NOMO-1 treated with dmso at 0.1 percent for 144 hours (cell line): Measurements from ENCODE around the gene GABRB1.

Experiments used
- DNase-seq: peaks from one replicate; lab custom pipeline; 2025; ENCODE audit not compliant: unreplicated experiment; lab: John Stamatoyannopoulos, UW

Gene GABRB1

GRCh38 chr4:47031011-47031678, at the start of gene GABRB1:
Gene GABRB1 (plus strand): TSS chr4:47031567.
- no peak for DNase-seq

DNA sequence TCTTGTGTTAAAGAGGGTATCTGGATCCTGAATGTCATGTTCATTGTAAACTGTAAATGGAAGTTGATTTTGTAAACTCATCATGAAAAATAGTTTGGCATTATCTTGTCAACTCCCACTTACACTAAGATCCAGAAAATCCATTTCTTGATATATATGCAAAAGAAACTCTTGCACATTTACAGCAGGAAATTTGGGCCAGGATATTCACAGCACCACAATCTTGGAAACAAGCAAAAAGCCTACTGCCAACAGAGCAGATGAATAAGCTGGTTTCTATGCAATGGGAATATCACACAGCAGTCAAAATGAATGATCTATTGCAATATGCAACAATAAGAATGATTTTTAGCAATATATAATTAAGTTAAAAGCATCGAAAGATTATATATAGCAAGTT, 46.6 kb upstream of the GABRB1 start:
- DNase-seq = no peak

DNA sequence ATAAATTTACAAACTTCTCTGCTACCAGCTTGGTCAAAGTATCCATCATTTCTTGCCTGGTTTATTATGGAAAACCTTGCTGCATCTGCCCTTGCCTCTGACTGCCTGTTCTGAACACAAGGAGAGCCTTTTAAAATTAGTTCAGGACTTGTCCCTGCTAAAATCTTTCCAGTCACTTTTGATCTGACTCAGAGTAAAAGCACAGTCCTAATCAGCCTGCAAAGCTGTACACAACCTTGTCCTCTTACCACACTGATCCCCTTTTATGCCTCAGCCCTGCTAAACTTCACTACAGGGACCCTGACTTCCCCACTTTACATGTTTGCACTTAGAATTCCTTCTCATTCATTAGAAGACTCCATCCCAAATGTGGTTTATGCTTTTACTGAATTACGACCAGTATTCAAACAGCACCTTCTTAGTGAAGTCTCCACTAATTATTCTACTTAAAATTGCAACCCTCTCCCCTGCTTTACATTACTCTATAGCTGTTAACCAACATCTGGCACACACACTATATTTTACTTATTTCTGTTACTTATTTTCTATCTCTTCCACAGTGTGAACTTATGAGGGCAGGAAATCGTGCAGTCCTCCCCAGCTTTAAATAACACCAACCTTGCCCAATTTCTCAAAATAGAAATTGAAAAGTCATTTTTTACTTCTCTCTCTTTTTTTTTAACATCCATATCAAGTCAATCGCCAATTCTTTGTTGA, 44.3 kb upstream of the GABRB1 start:
- no peak for DNase-seq

- DNase-seq = no peak
Observed at GRCh38 chr4:46992338-46992737, 39.0 kb upstream of the GABRB1 start.

GRCh38 chr4:46993075-46994006, 38.0 kb upstream of the GABRB1 start, which contains the start of gene GABRA4:
Gene GABRA4 (minus strand): TSS chr4:46993581. CDS start chr4:46993424, 157 bp downstream.
- no peak for DNase-seq

DNA sequence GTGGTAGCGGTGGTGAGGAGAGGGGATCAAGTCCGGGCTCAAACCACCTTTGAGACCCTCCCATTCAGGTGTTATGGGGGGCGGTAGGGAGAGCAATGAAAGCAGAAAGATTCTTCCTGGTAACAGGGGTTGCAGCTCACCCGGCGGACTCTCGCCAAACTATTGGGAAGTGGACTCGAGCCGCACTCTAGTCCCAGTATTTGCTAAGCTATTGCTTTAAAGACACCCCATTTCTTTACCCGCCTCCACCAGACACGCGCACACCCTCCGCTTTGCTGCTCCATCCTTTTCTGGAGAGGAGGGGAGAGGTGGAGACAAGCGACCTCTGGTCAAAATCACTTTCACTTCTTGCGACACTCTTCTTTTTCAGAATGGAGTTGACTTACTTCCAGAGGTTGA, 37.4 kb upstream of the GABRB1 start:
- no peak for DNase-seq

DNA sequence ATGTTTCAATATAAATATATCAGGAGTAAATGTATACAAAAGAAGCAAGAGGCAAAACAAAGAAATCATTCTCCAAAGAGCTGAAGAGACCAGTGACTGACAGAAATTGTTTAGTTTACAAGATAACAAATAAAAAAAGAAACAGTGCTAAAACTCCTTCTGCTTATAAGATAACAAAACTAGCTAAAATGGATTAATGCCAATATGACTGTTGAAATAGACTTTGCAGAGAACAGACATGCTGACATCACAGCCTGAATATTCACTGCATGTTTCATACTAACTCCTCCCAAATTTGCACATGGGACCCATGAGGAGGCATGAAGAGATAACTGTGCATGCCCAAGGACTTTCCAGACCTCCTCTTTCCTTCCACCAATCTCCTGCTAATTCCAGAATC, 31.8 kb upstream of the GABRB1 start:
- no peak for DNase-seq

- DNase-seq = no peak
Observed at GRCh38 chr4:47000406-47000805, 31.0 kb upstream of the GABRB1 start.

DNA sequence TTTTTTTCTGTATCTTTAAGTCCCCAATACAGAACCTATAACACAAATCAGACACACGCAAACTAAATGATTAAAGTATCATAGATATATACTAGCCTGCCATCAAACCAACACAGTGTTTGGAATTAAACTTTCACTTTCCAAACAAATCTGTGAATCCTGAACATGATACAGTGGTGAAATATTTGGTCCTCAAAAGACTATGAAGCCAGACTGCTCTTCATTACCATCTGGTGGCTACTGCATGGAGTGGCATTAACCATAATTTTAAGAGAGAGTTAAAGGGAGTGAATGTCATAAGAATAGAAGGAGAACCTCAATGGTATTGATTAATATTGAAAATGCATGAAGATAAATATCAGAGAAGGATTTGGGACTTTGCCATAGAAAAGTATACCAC, 28.8 kb upstream of the GABRB1 start:
- DNase-seq = no peak

- no peak for DNase-seq
Observed at GRCh38 chr4:47010347-47010911, 20.9 kb upstream of the GABRB1 start.

DNA sequence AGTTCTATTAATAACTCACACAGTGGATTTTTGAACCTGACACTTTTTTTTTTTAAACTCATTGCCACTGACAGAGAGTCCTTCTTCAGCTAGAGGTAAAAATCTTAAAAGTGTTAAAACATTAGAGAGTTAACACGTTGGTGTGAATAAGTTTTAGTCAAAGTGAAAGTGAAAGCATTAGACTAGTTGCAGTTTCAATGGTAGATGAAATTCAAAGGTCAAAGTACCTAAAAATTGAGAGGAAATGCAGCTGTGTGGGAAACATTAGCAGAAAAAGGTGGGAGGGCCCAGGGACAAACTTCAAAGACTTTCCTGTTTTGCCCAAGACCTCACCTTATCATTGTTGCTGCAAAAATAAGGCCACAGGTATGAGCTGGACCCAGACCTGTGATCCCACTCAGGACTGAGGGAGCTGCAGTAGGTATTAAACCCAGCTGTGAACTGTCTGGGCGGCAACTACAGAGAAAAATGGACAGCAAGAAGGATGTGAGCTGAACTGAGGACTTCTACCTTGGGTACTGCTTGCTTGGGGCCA, 20.4 kb upstream of the GABRB1 start:
- DNase-seq = peak; percentile 10

- no peak for DNase-seq
Observed at GRCh38 chr4:47012676-47013075, 18.7 kb upstream of the GABRB1 start.

- no peak for DNase-seq
Observed at GRCh38 chr4:47013373-47013772, 18.0 kb upstream of the GABRB1 start.

DNA sequence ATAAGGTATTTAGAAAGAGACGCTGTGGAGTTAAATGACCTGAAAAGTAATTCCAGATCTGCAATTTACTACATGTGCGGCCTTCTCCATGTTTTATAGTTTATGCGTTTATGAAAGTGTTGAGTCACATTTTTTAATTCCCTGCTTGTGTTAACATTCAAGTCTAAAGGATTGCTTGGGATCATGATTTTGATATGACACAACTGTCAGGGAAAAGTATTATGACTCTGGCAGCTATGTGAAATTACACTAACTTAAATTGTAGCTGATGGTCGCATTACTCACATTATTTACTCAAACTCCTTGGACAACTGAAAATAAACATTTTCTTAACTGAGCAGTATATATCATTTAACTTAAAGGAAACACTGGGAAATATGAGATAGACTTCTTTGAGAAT, 14.3 kb upstream of the GABRB1 start:
- no peak for DNase-seq

DNA sequence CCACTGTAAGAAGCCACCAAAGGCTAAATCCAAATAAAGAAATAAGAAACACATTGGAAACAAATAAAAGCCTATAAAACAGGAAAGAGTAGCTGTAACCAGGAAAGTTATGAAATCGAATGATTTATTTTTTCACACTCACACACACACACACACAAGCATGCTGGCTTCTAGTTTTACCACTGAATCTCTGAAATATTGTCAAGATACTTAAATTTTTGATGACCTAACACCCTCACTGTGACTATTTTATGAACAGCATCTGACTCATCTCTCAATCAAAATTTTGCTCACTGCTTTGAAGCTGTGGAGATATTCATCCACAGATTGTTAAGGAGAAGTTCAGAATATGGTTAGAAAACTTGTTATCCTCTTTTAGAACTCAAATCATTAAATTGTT, 13.9 kb upstream of the GABRB1 start:
- DNase-seq = no peak

DNA sequence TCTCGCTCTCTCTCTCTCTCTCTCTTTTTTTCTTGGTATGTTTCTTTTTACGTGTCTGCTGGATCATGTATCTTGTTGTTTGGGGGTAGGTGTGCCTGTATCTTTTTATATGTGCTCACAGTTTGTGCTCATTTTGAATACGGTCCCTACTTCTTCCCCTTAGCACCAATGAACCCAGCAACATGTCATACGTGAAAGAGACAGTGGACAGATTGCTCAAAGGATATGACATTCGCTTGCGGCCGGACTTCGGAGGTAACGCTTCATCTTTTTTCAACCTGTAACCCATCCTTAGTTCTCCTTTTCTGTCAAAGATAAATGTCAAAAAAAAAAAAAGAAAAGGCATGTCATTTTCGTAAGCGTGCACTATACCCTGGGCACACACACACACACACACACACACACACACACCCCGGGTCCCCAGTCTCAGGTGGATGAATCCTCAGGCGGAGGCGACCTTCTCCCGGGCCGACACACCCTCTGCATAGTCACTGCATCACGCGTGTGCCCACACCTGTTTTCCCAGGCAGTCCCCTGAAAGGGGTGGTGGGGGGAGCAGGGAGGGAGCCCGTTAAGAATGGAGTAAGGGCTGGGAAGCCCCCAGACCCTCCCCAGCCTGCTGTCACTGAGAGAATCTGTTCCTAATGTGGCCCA, 511 bp downstream of the GABRB1 start:
- DNase-seq = no peak

DNA sequence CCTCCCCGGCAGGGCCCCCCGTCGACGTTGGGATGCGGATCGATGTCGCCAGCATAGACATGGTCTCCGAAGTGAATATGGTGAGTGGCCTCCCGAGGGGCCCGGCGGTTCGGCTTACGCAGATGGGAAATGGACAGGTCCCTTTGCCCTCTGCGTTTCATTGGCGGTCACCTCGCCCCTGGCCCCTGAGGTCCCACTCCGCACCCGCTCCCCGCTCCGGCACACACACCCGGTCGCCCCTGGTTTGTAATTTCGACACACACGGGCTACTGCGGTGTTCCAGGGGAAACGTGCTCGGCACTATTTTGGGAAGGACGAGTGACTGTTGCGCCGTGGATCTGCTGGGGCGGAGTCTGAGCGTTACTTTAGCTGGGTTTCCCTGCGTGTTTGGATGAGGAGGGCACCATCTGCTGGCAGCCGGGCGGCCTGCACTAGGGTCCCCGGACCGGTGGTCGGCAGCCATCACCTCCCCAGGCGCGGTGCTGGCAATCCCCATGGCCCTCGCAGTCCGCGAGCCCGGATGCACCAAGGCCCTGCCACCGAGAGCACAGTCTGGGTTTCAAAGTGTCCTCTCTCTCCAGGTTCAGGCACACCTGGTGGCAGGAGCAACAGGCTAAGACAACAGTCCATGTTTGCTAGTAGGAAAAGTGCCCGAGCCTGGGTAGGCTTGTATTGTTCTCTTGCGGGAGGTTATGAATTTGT, 1.2 kb downstream of the GABRB1 start:
- DNase-seq = peak; percentile 32

DNA sequence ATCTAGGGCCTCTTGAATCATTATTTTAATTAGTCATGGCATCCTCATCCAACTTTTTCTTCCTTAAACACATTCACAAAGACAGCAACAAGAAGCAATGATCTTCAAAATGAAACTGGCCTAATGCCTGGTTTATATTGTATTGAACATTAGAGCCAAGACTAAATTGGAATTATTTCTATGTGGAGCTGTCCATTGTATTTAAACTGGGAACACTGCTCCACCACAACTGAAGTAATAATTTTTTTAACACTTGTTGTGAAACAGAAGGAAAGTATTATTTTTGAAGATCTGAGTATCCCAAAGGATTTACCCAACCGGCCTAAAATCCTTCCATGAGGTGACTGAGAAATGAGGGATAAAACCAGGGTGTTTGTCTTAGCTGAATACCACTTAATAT, 6.9 kb downstream of the GABRB1 start:
- DNase-seq = no peak

GRCh38 chr4:47040828-47041227, 9.5 kb downstream of the GABRB1 start:
- no peak for DNase-seq

DNA sequence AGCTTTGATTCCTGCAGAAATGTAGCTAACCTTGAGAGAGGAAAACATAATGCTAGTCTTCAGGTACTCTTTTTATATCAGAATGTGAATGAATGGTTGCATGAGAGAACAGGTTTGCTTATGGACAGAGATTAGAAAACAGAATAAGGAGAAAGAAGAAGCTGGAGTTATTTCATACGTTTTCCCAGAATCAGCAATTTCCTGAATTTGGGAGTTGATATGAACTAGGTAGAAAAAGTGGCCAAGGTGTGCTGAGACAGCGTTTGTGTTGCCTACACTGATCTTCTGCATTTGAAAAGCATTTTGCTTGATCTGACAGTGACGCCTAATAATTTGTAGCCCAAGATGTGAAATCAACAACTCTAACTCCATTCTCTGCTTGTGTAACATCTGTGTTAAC, 12.5 kb downstream of the GABRB1 start:
- no peak for DNase-seq
